Endothelial cell of umbilical vein (primary cell): ENCODE measurements around the gene CAMKMT.

Source experiments
- JUN ChIP-seq: IDR thresholded peaks from 2 replicates; pipeline ENCODE4 v1.6.1; 2011; ENCODE audit warnings: borderline replicate concordance, low read depth; ENCODE audit not compliant: insufficient read length, insufficient read depth
- TF ChIP-seq, protein P1 (sequence below), 2 donors: IDR thresholded peaks; 1 replicate in 1 of 2; 2 replicates in 1 of 2; pipeline ENCODE4 v1.5.1; 2011; ENCODE audit warnings: low read length in 2 of 2, mild to moderate bottlenecking in 2 of 2, moderate library complexity in 2 of 2, control low read depth in 1 of 2, inconsistent platforms in 1 of 2, low read depth in 1 of 2; ENCODE audit not compliant: insufficient read depth in 1 of 2; ENCODE audit errors: extremely low read depth in 1 of 2

DNA sequence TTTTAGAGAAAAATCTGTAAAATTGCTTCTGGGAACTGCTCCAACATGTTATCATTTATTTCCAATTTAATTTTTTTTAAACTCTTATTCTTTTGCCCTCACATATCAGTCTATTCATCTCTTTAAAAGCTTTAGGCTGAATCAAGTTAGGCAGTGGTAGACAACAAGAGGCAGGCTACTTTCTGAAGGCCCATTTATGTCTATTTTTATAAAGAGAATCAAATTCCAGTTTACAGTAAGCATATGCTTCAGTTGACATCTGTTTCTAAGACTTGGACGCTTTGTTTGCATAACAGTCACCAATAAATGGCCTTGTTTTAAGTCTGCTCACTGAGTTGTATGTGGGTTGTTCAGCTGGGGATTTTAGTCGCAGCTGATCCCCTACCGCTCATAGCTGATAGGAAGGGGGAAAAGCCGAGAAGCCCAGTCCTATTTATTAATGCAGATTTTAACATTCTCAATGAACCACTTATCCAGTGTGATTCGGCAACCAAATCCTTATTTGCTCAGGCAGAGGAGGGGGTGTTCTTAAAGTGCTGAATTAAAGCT, 319.3 kb downstream of the CAMKMT start:
- TF ChIP-seq, protein P1, sequence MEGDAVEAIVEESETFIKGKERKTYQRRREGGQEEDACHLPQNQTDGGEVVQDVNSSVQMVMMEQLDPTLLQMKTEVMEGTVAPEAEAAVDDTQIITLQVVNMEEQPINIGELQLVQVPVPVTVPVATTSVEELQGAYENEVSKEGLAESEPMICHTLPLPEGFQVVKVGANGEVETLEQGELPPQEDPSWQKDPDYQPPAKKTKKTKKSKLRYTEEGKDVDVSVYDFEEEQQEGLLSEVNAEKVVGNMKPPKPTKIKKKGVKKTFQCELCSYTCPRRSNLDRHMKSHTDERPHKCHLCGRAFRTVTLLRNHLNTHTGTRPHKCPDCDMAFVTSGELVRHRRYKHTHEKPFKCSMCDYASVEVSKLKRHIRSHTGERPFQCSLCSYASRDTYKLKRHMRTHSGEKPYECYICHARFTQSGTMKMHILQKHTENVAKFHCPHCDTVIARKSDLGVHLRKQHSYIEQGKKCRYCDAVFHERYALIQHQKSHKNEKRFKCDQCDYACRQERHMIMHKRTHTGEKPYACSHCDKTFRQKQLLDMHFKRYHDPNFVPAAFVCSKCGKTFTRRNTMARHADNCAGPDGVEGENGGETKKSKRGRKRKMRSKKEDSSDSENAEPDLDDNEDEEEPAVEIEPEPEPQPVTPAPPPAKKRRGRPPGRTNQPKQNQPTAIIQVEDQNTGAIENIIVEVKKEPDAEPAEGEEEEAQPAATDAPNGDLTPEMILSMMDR (IDR thresholded peaks at IDR 0.05; ENCODE audit: extremely low read depth in 1 of 2, insufficient read depth in 1 of 2, low read depth in 1 of 2, low read length in 2 of 2) = no peak
- no peak for TF ChIP-seq JUN
